ENCODE results near the gene NOX4.
"Not testable (repeated sequence)": the region's sequence is repeated elsewhere in the genome, so short reads cannot be mapped to it uniquely, and the experiment has no call there.

Gene NOX4

DNA sequence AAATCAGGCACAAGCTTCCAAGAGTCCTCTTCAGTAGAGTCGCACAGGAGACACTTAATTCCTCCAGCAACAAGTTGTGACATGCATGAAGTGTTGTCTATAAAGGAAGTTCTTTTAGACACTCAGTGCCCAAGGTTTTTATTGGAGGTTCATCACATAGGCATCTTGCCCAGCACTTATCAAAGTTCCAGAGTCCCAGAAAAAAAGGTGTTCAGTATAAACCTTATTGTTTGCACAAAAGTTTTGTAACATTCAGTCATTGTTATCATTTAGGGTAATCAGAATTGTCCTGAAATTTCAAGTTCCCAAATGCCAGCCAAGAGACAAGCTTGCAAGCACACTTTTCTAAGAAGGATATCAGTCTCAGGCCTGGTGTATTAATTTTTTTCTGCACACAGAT lies 182.9 kb downstream of the NOX4 start:
- DNase-seq (ENCODE audit: low read depth in 2 of 2), result not testable (repeated sequence)

DNA sequence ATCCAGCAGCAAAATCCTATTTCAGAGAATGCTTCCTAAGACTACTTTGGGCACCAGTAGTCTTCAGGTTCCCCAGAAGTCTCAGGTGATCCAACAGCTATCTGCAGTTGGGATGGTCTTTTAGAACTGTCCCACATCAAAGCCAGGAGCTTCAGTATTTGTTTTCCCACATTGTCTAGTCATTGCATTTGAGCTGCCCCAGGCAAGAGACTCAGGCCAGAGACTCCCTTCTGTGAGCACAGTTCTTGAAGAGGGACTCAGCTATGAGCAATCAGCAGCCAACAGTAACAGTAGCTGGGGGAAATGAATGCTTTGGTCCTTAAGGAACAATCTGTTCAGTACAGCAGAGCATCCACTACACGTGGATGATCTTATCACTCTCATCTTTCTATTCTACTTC lies 188.1 kb downstream of the NOX4 start:
- DNase-seq (ENCODE audit: low read depth in 2 of 2), result not testable (repeated sequence)

DNA sequence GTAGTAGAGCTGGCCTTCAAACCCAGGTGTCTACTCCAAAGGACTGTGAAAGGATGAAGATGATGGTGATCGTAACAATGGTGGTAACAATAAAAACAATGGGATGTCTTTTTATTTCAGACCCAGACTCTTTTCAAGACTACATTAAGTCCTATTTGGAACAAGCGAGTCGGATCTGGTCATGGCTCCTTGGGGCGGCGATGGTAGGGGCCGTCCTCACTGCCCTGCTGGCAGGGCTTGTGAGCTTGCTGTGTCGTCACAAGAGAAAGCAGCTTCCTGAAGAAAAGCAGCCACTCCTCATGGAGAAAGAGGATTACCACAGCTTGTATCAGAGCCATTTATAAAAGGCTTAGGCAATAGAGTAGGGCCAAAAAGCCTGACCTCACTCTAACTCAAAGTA lies 196.2 kb downstream of the NOX4 start:
- DNase-seq (ENCODE audit: low read depth in 2 of 2), result not testable (repeated sequence)

DNA sequence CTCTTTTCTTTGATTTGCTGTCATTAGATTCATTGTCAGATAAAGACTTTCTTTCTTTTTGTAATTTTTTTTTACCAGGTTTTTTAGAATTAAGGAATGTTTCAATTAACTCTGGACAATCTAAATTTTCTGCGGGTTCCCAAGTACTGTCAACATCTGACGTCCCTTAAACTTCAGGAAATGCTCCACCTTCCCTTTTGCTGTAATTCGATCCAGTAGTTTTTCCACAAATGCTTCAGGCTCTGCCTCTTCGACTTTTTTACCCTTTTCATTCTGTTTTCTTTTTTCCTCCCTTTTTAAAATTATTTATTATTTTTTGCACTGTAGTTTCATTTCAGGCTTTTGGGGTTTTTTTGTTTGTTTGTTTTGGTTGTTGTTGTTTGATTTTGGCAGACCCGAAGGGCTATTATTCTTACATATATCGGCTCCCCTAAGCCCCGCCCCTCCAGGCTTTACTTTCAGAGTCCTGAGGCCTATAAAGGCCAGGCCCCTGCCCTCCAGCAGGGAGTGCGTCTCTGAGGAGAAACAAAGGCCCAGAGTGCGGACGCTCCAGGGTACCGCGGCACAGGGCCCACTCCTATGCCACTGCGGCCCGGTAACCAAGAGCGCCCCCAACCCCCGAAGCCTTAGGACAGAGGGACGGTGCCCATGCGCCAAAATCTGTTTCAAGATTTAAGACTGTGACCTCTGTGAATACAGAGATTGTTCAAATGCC lies 197.1 kb downstream of the NOX4 start:
- no peak for DNase-seq (ENCODE audit: low read depth in 2 of 2)

DNA sequence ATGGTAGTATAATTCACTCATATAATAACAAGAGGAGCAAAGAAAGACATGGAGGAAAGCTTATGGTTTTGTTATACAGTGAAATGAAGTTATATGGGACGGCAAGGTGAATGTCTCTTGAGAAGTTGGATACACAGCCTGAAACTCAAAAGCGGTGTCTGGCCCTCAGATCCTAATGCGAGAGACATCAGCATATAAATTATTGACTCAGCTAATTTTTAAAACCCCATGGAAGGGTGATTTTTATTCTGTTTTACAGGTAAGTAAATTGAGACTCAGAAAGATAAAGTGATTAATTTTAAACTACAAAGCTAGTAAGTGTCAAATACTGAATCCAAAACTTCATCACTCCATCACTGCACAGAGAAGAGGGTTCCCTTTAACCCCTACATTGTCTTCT lies 203.2 kb downstream of the NOX4 start:
- DNase-seq (ENCODE audit: low read depth in 2 of 2), result not testable (repeated sequence)

DNA sequence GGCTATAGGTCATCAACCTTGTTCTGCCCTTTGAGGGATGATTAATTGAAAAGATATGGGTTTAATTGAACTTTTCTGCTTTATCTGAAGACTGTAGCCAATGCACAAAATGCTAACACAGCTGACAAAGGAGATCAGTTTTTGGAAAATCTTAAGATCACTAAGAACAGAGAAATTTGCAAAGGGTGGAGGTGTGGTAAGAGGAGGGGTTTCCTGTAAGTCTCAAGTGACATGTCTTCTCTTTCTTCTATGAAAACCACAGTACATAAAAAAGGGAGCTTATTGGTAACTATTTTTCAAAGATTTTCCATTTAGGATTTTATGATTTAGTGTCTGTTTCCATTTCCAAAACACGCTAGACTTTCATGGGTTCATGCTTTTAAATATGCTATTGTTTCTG lies 204.6 kb downstream of the NOX4 start:
- not testable (repeated sequence) for DNase-seq (ENCODE audit: low read depth in 2 of 2)

DNA sequence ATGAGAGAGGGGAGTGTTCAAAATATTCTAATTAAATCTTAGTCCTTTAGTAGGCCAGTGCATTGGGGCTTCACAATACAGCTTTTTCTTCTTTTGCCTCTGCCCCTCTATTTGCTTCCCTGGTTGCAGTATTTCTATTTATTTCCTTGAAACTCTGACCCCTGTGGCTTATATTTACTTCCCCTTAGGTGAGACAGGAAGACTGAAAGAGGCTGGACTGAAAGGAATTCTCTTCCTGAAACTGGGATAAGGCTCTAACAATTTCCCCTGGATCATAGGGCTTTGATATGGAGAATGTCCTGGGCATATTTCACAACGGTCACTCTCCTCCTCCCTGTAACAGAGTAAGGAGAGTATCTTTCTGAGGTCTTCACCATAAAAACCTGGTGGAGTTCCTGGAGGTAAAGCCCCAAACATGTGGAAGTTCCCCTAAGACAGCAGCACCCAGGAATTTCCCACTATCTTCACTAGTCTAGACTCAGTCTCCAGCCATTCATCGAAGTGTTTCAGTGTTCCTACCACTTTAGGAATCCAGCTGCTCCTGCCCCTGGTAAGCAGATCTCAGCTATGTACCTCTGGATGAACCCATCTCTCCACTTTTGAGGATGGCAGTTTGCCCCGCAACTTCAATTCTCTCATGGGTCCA lies 210.0 kb downstream of the NOX4 start:
- not testable (repeated sequence) for DNase-seq (ENCODE audit: low read depth in 2 of 2)

DNA sequence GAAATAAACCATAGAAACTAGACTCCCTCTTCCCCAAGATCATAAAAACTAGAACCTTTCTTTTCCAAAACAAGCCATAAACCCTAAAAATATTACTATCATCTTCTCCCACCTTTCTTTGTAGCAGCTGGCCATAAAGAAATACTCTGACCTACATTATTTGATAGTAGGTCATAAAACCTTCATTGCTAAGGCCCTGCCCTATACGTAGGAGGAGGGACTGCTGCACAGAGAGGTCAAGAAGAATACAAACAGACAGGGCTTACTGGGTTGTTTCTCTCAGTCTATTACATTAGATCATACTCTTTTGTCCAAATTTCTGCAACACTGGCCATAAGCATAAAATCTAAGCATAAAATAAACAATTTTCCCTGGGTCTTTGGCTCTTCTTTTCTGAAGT lies 212.0 kb downstream of the NOX4 start:
- DNase-seq (ENCODE audit: low read depth in 2 of 2), result no peak

DNA sequence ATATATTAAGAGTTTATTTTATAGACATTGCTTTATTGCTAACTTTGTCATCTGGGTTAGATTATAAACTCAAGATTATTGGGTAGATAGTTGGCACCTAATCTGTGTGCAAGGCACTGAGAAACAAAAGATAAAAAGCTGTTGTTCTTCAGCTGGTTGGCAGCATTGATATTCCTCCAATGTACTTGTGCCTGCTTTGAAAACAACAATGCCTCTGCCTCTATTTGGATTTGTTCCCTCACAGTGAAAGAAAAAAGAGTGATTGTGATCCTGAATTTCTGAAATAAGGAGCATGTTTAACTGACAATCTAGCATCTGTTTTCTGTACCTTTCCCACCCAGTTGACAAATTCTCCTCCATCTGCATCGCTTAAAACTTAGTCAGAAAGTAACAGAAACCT lies 215.2 kb downstream of the NOX4 start:
- no peak for DNase-seq (ENCODE audit: low read depth in 2 of 2)
